A673 (cell line): ENCODE measurements around the gene MAPK8IP3. TPM values are rescaled to one million over a fixed set of nuclear protein-coding genes. Genes with fewer than 3 reads are reported as not detected.

Source experiments
- BruUV-seq: library from RNA; stranded (reverse); fragments of 400-500 nt; replicated peaks from 2 replicates; lab custom pipeline; 2021; lab: Mats Ljungman, UMichigan
- CTCF ChIA-PET: fragments of 300-600 bp; sonication (Branson Sonifier 250); formaldehyde crosslinking; loops from one replicate; lab custom pipeline; 2022; ENCODE audit warnings: antibody characterized with exemption; lab: Charles Lee
- POLR2A ChIA-PET: fragments of 300-600 bp; sonication (Branson Sonifier 250); formaldehyde crosslinking; loops from one replicate; lab custom pipeline; 2022; ENCODE audit warnings: antibody characterized with exemption; ENCODE audit not compliant: low non-redundant PET; lab: Charles Lee
- DNase-seq: peaks from one replicate; pipeline ENCODE4 v3.0.0-alpha.2; 2015; ENCODE audit warnings: low spot score
- H3K27ac ChIP-seq: fragments of 200-600 bp; sonication (generic); 2 replicates; pipeline ENCODE4 v1.5.1; 2016; ENCODE audit warnings: mixed run types, low read depth, mild to moderate bottlenecking, mixed read lengths, antibody characterized with exemption, low read length; ENCODE audit not compliant: poor library complexity, severe bottlenecking
- H3K27me3 ChIP-seq: fragments of 200-600 bp; sonication (generic); replicated peaks from 2 replicates; pipeline ENCODE4 v1.6.1; 2017; ENCODE audit warnings: mixed run types, low read depth, mild to moderate bottlenecking, mixed read lengths, antibody characterized with exemption, low read length; ENCODE audit not compliant: insufficient read depth, poor library complexity
- H3K36me3 ChIP-seq: fragments of 200-600 bp; sonication (generic); 2 replicates; pipeline ENCODE4 v1.6.1; 2016; ENCODE audit warnings: mixed run types, mild to moderate bottlenecking, mixed read lengths, antibody characterized with exemption, low read length; ENCODE audit not compliant: insufficient read depth, poor library complexity, severe bottlenecking
- H3K4me1 ChIP-seq: fragments of 200-600 bp; sonication (generic); 2 replicates; pipeline ENCODE4 v1.6.1; 2017; ENCODE audit warnings: mixed run types, mild to moderate bottlenecking, mixed read lengths, antibody characterized with exemption, low read length; ENCODE audit not compliant: insufficient read depth, poor library complexity, severe bottlenecking
- H3K4me3 ChIP-seq: fragments of 200-600 bp; sonication (generic); 2 replicates; pipeline ENCODE4 v1.5.1; 2016; ENCODE audit warnings: low read depth, mixed run types, mild to moderate bottlenecking, mixed read lengths, low read length; ENCODE audit not compliant: poor library complexity, severe bottlenecking
- H3K9me3 ChIP-seq: fragments of 200-600 bp; sonication (generic); 2 replicates; pipeline ENCODE4 v1.6.1; 2016; ENCODE audit warnings: mixed run types, low read depth, mild to moderate bottlenecking, mixed read lengths, antibody characterized with exemption, low read length; ENCODE audit not compliant: poor library complexity, severe bottlenecking
- CTCF ChIP-seq: fragments of 300-800, 200-600 bp; sonication (generic); conservative IDR thresholded peaks from 2 replicates; pipeline ENCODE4 v1.5.1; 2017; ENCODE audit warnings: low read depth, mild to moderate bottlenecking, antibody characterized with exemption, low read length, moderate library complexity, mixed read lengths
- EZH2 ChIP-seq: fragments of 200-600 bp; sonication (generic); IDR thresholded peaks from 2 replicates; pipeline ENCODE4 v1.6.1; 2017; ENCODE audit warnings: borderline replicate concordance, low read depth, mild to moderate bottlenecking, mixed read lengths, antibody characterized with exemption, low read length; ENCODE audit not compliant: poor library complexity, severe bottlenecking
- intact Hi-C: fragments of 100-400 bp; cut with micrococcal nuclease; formaldehyde crosslinking; loops from one replicate; pipeline ENCODE4 v1.10.0; 2022; ENCODE audit not compliant: unreplicated experiment
- total RNA-seq: library from RNA; stranded (reverse); gene quantifications from 2 replicates; pipeline ENCODE4 v1.2.3, GENCODE V29; 2021

The MAPK8IP3 gene
- total RNA-seq, 1 experiment from 2014 or later, result 69.2 TPM

GRCh38 chr16:1726661-1727502 is 20.9 kb downstream of the MAPK8IP3 start:
- intact Hi-C loops, result no loop called here
- no peak overlapping the region for H3K27ac ChIP-seq
- ChIA-PET CTCF (interaction anchor here (1.2 kb wide), 1 partner anchor 381 kb away, joined by 3 read pairs; no protein-coding TSS in a partner anchor), POLR2A (no interaction called here)
- peaks cover 3% of the 10 kb centered on the region for H3K4me1 ChIP-seq
- TF ChIP-seq EZH2 (no peak), CTCF (no peak)
- no peak for DNase-seq
- no peaks in the 10 kb centered on the region for H3K27me3 ChIP-seq
- H3K36me3 ChIP-seq, result peaks cover 4% of the 10 kb centered on the region
- H3K9me3 ChIP-seq, result no peaks in the 10 kb centered on the region
- H3K4me3 ChIP-seq, result no peak overlapping the region
- no TSS peak for BruUV-seq

- Histone ChIP-seq H3K4me3 (no peak overlapping the region), H3K36me3 (peaks cover 6% of the 10 kb centered on the region), H3K27ac (no peak overlapping the region), H3K4me1 (peaks cover 3% of the 10 kb centered on the region), H3K9me3 (no peaks in the 10 kb centered on the region), H3K27me3 (no peaks in the 10 kb centered on the region)
- no TSS peak for BruUV-seq
- ChIA-PET CTCF (no interaction called here), POLR2A (no interaction called here)
- TF ChIP-seq EZH2 (no peak), CTCF (no peak)
- intact Hi-C loops, result no loop called here
- DNase-seq, result no peak
Measured at GRCh38 chr16:1727651-1728624, 21.9 kb downstream of the MAPK8IP3 start.

GRCh38 chr16:1729026-1729425 is 23.0 kb downstream of the MAPK8IP3 start:
- ChIA-PET CTCF (no interaction called here), POLR2A (no interaction called here)
- intact Hi-C loops, result no loop called here
- Histone ChIP-seq H3K27me3 (no peaks in the 10 kb centered on the region), H3K9me3 (no peaks in the 10 kb centered on the region), H3K27ac (no peak overlapping the region), H3K4me1 (no peaks in the 10 kb centered on the region), H3K36me3 (peaks cover 6% of the 10 kb centered on the region), H3K4me3 (no peak overlapping the region)
- no TSS peak for BruUV-seq
- DNase-seq, result no peak
- TF ChIP-seq CTCF (no peak), EZH2 (no peak)
